ENCODE results near the gene ABHD4. TPM values are rescaled to one million over a fixed set of nuclear protein-coding genes. Genes with fewer than 3 reads are reported as not detected.

Gene ABHD4
- total RNA-seq, 1 experiment from 2014 or later, result 9.1 TPM

- TF ChIP-seq CTCF (conservative IDR thresholded peaks at IDR 0.05; ENCODE audit: low read depth, low read length), result no peak
- no peak for TF ChIP-seq EZH2 (IDR thresholded peaks at IDR 0.05; ENCODE audit: low read length, unreplicated experiment)
- no peak for TF ChIP-seq EZH2phosphoT487 (IDR thresholded peaks at IDR 0.05; ENCODE audit: borderline replicate concordance, low read length)
- Histone ChIP-seq H3K27ac (ENCODE audit: low read length) (peak overlapping the region; percentile 73), H3K79me2 (ENCODE audit: low read length) (no peaks in the 10 kb centered on the region), H3K9me2 (replicated peaks; ENCODE audit: low read length) (no peaks in the 10 kb centered on the region), H4K20me1 (ENCODE audit: low read length) (no peaks in the 10 kb centered on the region), H3F3A (ENCODE audit: low read length, unreplicated experiment) (no peaks in the 10 kb centered on the region), H3K4me3 (ENCODE audit: low read length) (no peak overlapping the region), H3K27me3 (ENCODE audit: low read length) (no peaks in the 10 kb centered on the region), H2AFZ (ENCODE audit: low read length) (no peak overlapping the region), H3K4me2 (ENCODE audit: low read length) (peak overlapping the region; percentile 55), H3K9me3 (ENCODE audit: low read length) (no peaks in the 10 kb centered on the region), H3K9ac (ENCODE audit: low read length) (no peak overlapping the region), H3K4me1 (ENCODE audit: insufficient read depth, low read length) (peaks cover 55% of the 10 kb centered on the region), H3K36me3 (ENCODE audit: low read depth, low read length) (no peaks in the 10 kb centered on the region)
- intact Hi-C loops (cut with micrococcal nuclease), result no loop called here
- peak; percentile 91 for DNase-seq
- CTCF ChIA-PET, result interaction anchor here (0.5 to 0.6 kb wide), 3 partner anchors 91 to 423 kb away, joined by 3 to 6 read pairs (median 4); no protein-coding TSS in a partner anchor
- BruUV-seq (replicated peaks), result no TSS peak
- ATAC-seq, result no peak
- POLR2A ChIA-PET (ENCODE audit: unreplicated experiment), result interaction anchor here (0.5 kb wide), 1 partner anchor 21 kb away, joined by 10 read pairs; no protein-coding TSS in a partner anchor
These were observed 48.6 kb downstream of the ABHD4 start for GRCh38 chr14:22646570-22647254.

DNA sequence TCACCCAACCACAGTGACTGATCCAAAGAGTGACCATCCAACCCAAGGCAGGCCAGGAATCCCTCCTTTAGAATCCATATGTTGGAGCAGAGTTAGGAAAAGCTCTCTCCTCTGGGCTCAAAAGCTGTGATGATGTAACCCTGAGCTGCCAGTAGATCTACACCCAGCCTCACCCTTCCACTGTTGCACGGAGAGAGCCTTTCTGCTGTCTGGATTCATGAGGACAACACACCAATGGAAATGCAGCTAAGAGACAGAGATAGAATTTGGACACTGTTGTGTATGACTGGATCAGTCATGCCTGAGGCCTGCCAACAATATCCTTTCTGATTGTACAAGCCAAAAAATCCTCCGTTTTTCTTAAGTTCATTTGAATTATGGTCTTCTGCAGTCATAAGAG is 50.4 kb downstream of the ABHD4 start:
- Histone ChIP-seq H3K36me3 (ENCODE audit: low read depth, low read length) (no peaks in the 10 kb centered on the region), H3F3A (ENCODE audit: low read length, unreplicated experiment) (no peaks in the 10 kb centered on the region), H2AFZ (ENCODE audit: low read length) (no peak overlapping the region), H3K27ac (ENCODE audit: low read length) (no peak overlapping the region), H4K20me1 (ENCODE audit: low read length) (no peaks in the 10 kb centered on the region), H3K9ac (ENCODE audit: low read length) (no peak overlapping the region), H3K4me3 (ENCODE audit: low read length) (no peak overlapping the region), H3K27me3 (ENCODE audit: low read length) (no peaks in the 10 kb centered on the region), H3K79me2 (ENCODE audit: low read length) (no peaks in the 10 kb centered on the region), H3K4me1 (ENCODE audit: insufficient read depth, low read length) (peaks cover 55% of the 10 kb centered on the region), H3K4me2 (ENCODE audit: low read length) (no peak overlapping the region), H3K9me2 (replicated peaks; ENCODE audit: low read length) (no peaks in the 10 kb centered on the region), H3K9me3 (ENCODE audit: low read length) (no peaks in the 10 kb centered on the region)
- DNase-seq (no peak), ATAC-seq (no peak)
- no TSS peak for BruUV-seq (replicated peaks)
- intact Hi-C loops (cut with micrococcal nuclease), result no loop called here
- no peak for TF ChIP-seq CTCF (conservative IDR thresholded peaks at IDR 0.05; ENCODE audit: low read depth, low read length)
- no peak for TF ChIP-seq EZH2 (IDR thresholded peaks at IDR 0.05; ENCODE audit: low read length, unreplicated experiment)
- TF ChIP-seq EZH2phosphoT487 (IDR thresholded peaks at IDR 0.05; ENCODE audit: borderline replicate concordance, low read length), result no peak
- ChIA-PET CTCF (no interaction called here), POLR2A (ENCODE audit: unreplicated experiment) (no interaction called here)
